PC-3 (cell line): Measurements from ENCODE around the gene MTMR2.

Experiments
- EZH2 ChIP-seq: fragments of 300-600 bp; sonication (generic); IDR thresholded peaks from one replicate; pipeline ENCODE4 v1.6.1; 2017; ENCODE audit warnings: antibody characterized with exemption, mild to moderate bottlenecking, low read length; ENCODE audit not compliant: unreplicated experiment
- EZH2phosphoT487 ChIP-seq: fragments of 300-600 bp; sonication (generic); IDR thresholded peaks from 2 replicates; pipeline ENCODE4 v1.6.1; 2018; ENCODE audit warnings: mild to moderate bottlenecking, antibody characterized with exemption, low read length, borderline replicate concordance
- TF ChIP-seq, protein P1 (sequence below): fragments of 300-600 bp; sonication (generic); conservative IDR thresholded peaks from 2 replicates; pipeline ENCODE4 v1.5.1; 2017; ENCODE audit warnings: antibody characterized with exemption, low read depth, mild to moderate bottlenecking, low read length

GRCh38 chr11:95925011-95925410 is 1.1 kb upstream of the MTMR2 start:
- TF ChIP-seq, protein P1, sequence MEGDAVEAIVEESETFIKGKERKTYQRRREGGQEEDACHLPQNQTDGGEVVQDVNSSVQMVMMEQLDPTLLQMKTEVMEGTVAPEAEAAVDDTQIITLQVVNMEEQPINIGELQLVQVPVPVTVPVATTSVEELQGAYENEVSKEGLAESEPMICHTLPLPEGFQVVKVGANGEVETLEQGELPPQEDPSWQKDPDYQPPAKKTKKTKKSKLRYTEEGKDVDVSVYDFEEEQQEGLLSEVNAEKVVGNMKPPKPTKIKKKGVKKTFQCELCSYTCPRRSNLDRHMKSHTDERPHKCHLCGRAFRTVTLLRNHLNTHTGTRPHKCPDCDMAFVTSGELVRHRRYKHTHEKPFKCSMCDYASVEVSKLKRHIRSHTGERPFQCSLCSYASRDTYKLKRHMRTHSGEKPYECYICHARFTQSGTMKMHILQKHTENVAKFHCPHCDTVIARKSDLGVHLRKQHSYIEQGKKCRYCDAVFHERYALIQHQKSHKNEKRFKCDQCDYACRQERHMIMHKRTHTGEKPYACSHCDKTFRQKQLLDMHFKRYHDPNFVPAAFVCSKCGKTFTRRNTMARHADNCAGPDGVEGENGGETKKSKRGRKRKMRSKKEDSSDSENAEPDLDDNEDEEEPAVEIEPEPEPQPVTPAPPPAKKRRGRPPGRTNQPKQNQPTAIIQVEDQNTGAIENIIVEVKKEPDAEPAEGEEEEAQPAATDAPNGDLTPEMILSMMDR = no peak
- no peak for TF ChIP-seq EZH2
- no peak for TF ChIP-seq EZH2phosphoT487
